ENCODE measurements around the gene NUCKS1.
A peak's percentile ranks its signal among the peaks of the same experiment; 100 is the strongest.

The NUCKS1 gene

GRCh38 chr1:205670611-205671430 is 79.2 kb downstream of the NUCKS1 start:
- DNase-seq = peak in 1 of 58 donors; percentile 26

- peak in 8 of 58 donors; percentile 29 to 73 (median 53) for DNase-seq
Observed at GRCh38 chr1:205670150-205670446, 79.9 kb downstream of the NUCKS1 start.

- DNase-seq = peak in 23 of 58 donors; percentile 23 to 87 (median 53)
Observed at GRCh38 chr1:205669341-205670149, 80.4 kb downstream of the NUCKS1 start.

GRCh38 chr1:205668951-205669340 is 81.0 kb downstream of the NUCKS1 start:
- DNase-seq = peak in 2 of 58 donors; percentile 31

GRCh38 chr1:205667909-205668643 is 81.9 kb downstream of the NUCKS1 start:
- DNase-seq = peak in 17 of 58 donors; percentile 11 to 68 (median 34)

- no peak for DNase-seq
Observed at GRCh38 chr1:205666372-205667166, 83.4 kb downstream of the NUCKS1 start.

- no peak for DNase-seq
Observed at GRCh38 chr1:205665201-205666045, 84.6 kb downstream of the NUCKS1 start.

- DNase-seq = no peak
Observed at GRCh38 chr1:205664399-205665017, 85.5 kb downstream of the NUCKS1 start.

GRCh38 chr1:205663286-205663936 is 86.6 kb downstream of the NUCKS1 start:
- DNase-seq = peak in 1 of 58 donors; percentile 18
